Stimulated activated CD8-positive, alpha-beta memory T cell treated with anti-CD3 and anti-CD28 coated beads, Interleukin-7, amount 100 ng/mL, for 4 hours (primary cell): Measurements from ENCODE around the gene KLHL11.

Source experiments
- DNase-seq, 2 donors: peaks; one replicate each; pipeline ENCODE4 v3.0.0-alpha.2; 2020; ENCODE audit warnings: low read depth in 2 of 2

KLHL11 gene

GRCh38 chr17:41864836-41865595, at the start of gene KLHL11:
TSS of gene KLHL11 (minus strand) at chr17:41865423. CDS start at chr17:41865370, 53 bp downstream.
- peak; percentile 67 to 86 for DNase-seq

DNA sequence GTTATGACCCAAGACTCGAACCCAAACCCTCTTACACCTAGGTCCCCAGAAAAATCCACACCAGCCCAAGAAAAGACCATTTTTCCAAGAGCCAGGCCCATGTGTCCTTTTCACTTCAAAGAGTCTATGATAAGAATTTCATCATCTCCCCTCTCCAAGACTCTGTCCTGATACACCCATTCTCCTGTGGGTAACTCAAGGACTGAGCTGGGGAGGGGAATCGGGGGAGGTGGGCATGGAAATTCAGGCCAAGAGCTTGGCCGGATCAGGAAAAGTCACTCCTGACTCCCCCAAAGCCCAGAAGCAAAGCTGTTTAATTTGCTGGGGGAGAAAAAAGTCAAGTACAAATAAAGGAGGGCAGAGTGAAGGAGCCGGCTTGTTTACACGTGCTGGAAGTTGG, 49.8 kb upstream of the KLHL11 start:
- DNase-seq = no peak

GRCh38 chr17:41914358-41914766, 49.1 kb upstream of the KLHL11 start:
- DNase-seq = no peak

DNA sequence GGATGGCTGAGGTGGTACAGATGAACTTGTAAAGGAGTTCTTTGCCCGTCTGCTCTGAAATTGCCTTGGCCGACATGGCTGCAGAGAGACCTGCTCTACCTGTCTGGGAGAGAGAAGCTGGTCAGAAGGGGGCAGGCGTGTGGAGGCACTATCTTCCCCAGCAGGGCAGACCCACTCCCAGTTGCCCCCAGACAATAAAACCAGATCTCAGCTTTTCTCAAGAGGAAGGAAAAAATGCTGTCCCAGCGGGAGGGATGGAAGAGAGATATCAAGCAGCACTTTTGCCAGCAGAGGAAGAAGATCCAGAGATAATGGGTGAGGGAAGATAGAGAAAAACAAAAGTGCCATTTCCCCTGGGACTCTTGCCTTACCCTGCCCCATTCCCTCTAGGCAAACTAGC, 48.6 kb upstream of the KLHL11 start:
- DNase-seq = no peak

DNA sequence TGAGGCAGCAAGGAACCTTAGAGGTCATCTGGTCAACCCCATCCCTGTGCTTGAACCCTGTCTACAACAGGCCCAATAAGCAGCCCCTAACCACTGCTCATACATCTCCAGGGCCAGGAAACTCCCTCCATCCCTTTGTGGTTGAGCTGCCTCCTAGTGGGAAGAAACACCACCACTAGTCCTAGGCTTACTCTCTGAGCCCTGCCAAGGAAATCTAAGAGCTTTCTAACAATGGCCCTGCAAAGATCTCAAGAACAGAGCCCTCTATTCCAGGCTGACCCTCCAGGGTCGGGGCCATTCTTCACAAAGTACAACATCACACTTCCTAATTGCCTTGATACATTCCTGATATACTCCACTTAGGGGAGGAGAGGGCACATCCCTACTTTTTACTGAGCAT, 47.7 kb upstream of the KLHL11 start:
- DNase-seq = no peak

- DNase-seq = no peak
These were observed 45.6 kb upstream of the KLHL11 start for GRCh38 chr17:41910701-41911391.

- no peak for DNase-seq
These were observed 43.9 kb upstream of the KLHL11 start for GRCh38 chr17:41909088-41909487.

DNA sequence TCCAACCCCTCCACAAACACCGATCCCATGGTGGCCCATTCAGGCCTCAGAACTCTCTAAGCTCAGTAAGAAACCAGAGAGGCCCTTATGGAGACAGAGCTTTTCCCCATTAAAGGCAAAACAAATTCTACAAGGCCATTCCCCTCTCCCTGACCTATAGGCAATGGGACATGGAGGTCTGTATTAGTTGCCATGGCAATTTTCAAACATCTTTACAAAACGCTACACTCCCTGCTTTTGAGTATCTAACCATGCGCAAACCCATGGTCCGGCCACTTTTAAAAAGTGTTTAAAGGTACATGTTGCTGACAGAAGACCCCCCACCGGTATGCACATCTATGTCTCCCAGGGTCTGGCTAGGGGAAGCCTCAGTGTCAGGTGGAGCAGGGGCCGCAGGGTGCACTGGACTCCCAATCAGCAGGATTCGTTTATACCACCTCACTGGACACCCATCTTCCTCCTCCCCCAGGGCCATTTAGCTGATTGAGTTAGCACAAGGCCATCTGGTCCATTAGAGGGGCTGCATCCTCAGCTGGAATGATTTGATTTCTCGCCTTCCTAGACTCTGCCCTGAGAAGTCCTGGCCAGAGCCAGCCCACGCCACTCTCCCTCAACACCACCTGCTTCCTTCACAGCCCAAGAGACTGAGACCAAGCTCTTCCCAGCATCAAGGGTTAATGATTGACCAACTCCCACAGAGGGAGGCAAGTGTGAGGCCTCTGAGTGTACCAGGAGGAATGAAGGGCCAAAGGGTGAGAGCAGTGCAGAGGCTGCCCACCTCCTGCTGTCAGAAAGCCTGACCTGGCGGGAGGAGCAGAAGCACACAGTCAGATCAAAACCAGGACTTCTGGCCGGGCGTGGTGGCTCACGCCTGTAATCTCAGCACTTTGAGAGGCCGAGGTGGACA, 42.7 kb upstream of the KLHL11 start:
- no peak for DNase-seq

DNA sequence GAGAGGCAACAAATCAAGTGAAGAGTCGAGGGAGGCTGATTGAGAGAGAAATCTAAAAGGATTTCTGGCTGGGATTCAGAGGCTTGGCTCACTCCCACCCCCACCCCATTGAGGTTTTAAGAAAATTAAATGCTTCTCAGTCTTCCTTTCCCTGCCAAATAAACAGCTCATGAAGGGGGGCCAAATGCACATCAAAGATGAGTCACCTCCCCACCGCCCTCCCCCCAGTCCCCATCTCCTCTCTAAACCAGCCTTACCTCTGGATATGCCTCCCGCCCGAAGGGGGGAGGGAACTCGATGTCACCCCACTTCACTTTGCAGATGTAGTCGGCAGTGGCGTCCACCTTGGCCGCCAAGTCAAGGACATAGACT, 41.9 kb upstream of the KLHL11 start:
- no peak for DNase-seq

DNA sequence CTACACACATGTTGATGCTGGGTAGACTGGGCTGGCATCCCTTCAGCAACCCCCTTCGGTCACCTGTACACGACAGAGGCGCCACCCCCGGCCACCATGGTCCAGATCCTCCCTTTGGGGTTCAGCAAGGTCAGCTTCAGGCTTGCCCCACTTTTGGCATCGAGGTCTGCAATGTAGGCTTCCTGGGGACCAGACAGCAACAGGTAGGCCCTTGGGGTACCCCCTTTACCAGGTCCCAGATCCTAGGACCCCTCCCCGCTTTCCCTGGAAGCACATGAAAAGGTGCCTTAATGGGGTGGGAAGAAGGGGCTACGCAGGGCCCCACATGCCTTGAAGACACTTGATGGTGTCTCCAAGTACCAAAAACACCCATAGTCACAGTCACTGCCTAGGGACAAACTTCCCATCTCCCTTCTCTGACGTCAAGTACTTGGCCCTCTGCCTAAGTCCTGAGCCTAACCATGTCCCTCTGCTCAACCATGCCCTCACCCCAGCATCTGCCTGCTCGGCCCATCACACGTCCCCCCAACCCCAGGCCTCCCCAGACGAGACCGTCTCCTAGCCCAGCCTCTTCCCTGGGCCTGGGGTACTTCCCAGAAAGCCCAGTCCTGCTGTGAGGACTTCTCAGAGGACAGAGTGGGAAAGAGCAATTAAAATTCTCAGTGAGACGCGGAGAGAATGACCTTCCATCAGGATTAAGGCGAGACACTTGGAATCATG, 41.4 kb upstream of the KLHL11 start:
- no peak for DNase-seq

DNA sequence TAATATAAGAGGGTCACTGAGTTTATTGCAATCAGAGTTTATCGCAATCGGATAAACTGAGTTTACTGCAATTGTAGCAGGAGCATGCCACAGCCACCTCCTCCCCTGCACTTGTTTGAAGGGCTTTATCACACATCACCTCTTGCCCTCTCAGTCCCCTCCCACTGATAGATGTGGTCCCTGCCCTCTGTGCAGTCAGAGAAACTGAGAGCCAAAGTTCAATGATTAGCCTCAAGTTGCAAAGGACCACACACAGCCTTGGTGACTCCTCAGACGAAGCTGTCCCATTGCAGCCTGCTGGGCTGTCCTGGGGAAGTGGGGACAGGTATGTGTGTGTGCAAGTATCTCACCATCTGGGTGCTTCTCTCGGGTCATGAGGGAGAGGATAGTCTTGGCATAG, 39.9 kb upstream of the KLHL11 start:
- no peak for DNase-seq

DNA sequence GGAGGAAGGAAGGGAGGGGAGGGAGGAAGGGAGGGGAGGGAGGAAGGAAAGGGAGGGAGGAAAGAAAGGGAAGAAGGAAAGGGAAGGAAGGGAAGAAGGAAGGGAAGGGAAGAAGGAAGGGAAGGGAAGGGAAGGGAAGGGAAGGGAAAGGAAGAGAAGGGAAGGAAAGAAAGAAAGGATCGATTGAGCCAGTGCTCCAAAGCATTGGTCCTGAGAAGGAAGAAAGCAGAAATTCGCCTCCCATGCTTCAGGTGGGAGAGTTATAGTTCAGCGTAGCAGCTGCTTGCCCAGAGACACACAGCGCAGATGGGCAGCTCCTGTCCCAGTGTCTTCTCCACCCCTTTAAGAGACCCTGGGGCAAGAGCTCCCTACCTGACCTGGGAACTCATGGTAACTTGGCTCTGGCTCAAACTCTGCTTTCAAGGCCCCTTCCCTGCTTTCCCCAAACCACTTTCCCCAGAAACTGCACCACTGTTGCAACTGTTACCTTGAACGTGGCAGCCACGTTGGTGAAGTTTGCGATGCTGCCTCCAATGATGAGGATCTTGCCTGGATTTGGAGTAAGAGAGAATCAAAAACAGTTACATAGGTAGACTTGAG, 39.1 kb upstream of the KLHL11 start:
- no peak for DNase-seq

GRCh38 chr17:41901646-41902045, 36.4 kb upstream of the KLHL11 start:
- no peak for DNase-seq

GRCh38 chr17:41896726-41897125, 31.5 kb upstream of the KLHL11 start:
- DNase-seq = no peak

GRCh38 chr17:41895617-41896016, 30.4 kb upstream of the KLHL11 start:
- DNase-seq = no peak

DNA sequence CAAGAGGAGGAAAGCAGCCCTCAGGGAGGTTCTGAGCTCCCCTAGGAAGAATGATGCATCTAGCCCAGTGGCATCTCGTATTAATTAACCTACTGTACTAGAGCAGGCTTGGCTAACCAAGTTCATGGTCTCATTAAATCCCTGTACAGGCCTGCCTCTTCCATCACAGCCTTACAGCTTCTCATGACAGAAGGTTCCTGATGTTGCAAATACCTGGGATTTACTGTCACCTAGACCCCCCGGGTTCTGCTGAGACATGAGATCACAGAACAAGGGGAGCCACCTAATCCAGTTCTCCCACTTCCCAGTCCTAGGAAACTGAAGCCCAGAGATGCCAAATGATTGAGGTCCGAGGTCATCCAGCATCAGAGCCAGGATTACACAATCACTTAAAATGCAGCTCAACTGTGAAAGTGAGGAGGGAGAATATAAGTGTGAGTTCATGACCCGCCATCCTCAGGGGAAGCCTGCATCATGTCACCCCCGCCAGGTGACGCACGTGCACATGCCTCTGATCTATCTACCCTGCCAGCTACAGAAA, 29.6 kb upstream of the KLHL11 start:
- no peak for DNase-seq

DNA sequence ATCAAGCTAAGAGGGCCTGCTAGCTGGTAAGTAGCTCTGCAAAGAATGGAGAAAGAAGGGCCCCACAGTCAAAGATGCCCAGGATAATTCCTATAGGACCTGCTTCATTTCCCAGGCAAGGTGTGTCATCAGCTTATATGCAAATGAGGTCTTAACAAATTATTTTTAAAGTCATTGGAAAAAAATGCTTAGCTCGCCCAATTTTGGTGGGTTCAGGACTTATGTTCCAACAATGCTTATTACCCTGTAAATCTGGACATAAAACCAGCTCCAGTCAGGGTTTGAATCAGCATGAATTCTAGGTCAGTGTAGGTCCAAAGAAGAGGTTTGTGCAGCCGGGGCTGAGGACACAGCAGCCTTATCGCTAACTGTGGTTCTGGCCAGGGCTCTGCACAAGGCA, 28.2 kb upstream of the KLHL11 start:
- DNase-seq = no peak

DNA sequence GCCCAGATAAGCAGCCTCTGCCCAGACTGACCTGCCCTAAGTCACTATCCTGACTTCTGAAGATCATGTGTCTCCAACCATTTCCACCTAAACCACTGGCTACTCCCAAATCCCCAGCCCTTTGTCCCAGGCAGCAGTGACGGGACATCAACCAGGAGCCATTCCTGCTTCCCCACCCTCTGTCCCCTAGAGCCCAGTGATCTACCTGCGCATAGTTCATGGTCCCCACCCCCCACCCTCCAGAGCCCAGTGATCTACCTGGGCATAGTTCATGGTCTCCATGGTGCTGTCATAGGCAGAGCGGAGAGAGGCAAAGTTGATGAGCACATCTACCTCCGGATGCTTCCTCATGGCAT, 26.8 kb upstream of the KLHL11 start:
- DNase-seq = no peak

DNA sequence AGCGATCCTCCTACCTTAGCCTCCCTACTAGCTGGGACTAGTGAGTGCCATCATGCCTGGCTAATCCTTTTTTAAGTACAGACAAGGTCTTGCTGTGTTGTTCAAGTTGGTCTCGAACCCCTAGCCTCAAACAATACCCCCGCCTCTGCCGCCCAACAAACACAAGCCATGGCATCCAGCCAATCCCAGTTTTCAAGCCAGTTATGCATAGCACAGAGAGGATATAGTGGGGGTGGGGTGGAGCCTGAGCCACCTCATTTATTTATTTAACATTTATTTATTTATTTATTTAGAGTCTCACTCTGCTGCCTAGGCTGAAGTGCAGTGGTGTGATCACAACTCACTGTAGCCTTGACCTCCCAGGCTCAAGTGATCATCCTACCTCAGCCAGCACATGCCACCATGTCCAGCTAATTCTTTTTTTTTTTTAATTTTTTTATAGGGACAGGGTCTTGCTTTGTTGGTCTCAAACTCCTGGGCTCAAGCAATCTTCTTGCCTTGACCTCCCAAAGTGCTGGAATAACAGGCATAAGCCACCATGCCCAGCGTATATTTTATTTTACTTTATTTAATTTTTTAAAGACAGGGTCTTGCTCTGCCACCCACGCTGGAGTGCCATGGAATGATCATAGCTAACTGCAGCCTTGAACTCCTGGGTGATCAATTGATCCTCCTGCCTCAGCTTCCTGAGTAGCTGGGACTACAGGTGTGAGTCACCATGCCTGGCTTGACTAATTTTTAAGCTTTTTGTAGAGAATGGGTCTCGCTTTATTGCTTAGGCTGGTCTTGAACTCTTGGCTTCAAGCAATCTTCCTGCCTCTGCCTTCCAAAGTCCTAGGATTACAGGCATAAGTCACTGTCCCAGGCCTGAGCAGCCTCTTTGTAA, 26.2 kb upstream of the KLHL11 start:
- DNase-seq = no peak

DNA sequence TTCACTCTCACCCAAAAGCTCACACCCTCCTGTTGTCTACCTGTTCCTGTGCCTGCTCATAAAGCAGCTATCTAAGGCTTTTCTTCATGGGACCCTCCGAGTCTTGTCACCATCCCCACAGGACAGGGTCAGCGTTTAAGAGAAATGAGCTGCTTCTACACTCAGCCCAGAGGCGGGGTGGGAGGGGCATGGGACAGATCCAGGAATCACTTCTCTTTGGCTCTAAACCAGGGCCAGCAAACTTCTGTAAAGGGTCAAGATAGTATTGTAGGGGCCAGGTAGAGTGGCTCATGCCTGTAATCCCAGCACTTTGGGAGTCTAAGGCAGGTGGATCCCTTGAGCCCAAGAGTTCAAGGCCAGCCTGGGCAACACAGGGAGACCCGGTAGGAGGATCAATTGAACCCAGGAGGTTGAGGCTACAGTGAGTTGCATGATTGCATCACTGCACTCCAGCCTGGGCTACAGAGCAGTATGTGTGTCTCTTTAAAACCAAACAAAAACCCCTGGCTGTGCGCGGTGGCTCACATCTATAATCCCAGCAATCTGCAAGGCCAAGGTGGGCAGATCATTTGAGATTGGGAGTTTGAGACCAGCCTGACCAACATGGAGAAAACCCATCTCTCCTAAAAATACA, 23.2 kb upstream of the KLHL11 start:
- DNase-seq = no peak
